Measurements from ENCODE around the gene LRRC14B.

LRRC14B gene

DNA sequence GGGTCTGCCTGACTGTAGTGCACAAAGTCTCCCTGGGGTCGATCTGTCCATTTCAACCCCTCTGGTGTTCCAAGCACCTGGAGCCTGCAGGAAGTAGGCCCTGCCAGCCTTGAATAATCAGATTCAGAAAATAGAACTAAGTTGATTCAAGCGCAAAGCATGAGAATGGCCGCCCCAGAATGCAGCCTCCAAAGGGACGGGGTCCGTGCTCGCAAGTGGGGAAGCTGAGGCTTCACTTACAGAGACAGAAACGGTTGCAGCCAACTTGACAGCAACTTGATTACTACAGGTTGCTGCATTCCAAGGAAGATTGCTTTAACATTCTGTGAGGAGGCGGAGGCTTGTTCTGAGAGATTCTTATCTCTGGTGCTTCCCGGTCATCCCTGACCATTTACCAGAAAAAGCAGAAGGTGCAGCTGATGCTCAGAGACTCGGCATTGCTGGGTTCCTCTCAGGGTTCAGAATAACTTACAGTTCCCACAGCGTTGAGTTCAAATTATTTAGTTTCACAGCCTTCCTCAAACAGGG, 14.9 kb upstream of the LRRC14B start:
- DNase-seq: no peak

- no peak for DNase-seq
Measured at GRCh38 chr5:178110-178509, 13.2 kb upstream of the LRRC14B start.

GRCh38 chr5:179401-179800, 11.9 kb upstream of the LRRC14B start:
- DNase-seq: no peak

- no peak for DNase-seq
Measured at GRCh38 chr5:180286-180918, 10.9 kb upstream of the LRRC14B start.

GRCh38 chr5:181160-181559, 10.1 kb upstream of the LRRC14B start:
- DNase-seq: no peak

GRCh38 chr5:181566-181965, 9.7 kb upstream of the LRRC14B start:
- DNase-seq: no peak

GRCh38 chr5:182126-182525, 9.2 kb upstream of the LRRC14B start:
- DNase-seq: no peak

- no peak for DNase-seq
Measured at GRCh38 chr5:184471-184870, 6.8 kb upstream of the LRRC14B start.

- DNase-seq: no peak
Measured at GRCh38 chr5:185095-186070, 5.9 kb upstream of the LRRC14B start.

GRCh38 chr5:186091-187041, 4.9 kb upstream of the LRRC14B start:
- no peak for DNase-seq

DNA sequence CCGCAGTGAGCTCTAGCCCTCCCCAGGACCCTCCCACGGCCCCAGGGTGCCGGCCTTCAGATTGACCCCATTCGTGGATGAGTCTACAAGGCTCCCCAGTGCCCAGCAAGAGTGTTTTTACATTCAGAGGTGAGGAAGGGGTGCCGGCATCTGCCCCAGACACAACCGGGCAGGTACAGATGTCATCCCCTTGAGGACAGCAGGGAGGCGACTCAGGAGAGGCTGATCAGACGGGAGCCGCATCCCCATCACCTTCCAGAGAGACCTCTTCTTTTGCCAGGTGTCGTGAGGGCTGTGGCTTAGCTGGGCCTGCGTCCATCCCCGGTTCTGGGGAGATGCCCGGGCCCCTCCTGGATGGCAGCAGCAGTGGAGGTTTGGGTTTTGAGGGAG, 4.3 kb upstream of the LRRC14B start:
- no peak for DNase-seq

- no peak for DNase-seq
Measured at GRCh38 chr5:187617-188451, 3.5 kb upstream of the LRRC14B start.

DNA sequence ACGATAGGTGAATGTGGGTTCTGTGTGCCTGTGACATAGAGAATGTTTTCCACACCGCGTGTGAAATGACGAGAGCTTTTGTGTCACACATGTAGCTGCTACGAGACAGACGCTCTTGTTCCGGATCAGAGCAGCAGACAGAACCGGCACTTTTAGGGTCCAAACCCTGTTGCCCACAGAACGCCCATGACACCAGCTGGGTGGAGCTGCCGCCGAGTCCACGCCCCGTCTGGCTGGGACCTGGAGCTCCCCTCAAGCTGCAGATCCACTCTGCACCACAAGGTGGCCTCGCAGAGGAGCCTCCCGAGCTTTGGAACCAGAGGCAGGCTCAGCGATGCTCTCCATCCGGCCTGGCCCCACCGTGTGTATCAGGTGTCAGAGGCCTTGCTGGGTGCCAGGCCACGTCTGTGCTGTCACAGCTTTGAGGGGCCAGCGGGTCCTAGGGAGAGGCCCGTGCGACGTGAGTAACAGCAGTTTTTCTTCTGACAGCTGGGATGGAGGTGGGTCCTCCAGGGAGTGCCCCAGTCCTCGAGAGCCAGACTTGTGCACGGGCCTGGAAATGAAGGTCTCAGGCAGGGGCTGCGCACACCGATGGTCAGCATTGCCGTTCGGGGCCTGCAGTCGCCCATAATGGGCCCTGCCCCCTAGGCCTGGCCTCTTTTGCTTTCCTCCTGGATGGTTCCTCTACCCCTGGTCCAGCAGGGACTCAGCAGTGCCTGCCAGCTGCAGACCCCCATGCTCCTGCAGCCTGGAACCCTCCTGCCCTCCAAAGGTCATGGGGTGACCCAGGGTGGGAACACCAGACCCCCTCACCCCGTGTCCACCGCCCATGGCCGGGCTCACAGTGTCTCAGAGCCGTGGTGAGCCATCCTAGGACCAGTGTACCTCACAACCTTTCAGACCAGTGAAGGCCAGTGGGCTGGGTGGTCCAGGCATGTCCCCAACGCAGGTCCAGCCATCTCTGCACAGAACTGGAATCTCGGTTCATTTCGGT, 2.5 kb upstream of the LRRC14B start:
- DNase-seq: peak; percentile 88

- DNase-seq: no peak
Measured at GRCh38 chr5:189486-189885, 1.8 kb upstream of the LRRC14B start.

DNA sequence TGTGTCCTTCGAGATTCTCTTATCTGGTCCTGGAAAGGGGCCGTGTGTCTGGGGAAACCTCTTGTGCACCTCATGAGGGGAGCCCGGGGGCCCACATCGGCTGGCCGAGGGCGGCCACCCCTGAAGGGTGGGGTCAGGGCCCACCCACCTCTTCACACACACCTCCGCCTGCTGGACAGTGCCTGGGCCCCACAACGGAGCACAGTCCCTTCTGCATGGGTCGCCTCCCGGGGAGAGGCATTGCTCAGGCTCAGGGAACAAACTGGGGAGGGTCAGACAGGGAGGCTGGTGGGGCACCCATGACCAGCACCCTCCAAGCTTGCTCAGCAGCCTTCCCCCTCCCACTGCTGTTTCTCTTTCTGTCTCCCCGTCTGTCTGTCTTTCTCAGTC, 1.3 kb upstream of the LRRC14B start:
- no peak for DNase-seq

DNA sequence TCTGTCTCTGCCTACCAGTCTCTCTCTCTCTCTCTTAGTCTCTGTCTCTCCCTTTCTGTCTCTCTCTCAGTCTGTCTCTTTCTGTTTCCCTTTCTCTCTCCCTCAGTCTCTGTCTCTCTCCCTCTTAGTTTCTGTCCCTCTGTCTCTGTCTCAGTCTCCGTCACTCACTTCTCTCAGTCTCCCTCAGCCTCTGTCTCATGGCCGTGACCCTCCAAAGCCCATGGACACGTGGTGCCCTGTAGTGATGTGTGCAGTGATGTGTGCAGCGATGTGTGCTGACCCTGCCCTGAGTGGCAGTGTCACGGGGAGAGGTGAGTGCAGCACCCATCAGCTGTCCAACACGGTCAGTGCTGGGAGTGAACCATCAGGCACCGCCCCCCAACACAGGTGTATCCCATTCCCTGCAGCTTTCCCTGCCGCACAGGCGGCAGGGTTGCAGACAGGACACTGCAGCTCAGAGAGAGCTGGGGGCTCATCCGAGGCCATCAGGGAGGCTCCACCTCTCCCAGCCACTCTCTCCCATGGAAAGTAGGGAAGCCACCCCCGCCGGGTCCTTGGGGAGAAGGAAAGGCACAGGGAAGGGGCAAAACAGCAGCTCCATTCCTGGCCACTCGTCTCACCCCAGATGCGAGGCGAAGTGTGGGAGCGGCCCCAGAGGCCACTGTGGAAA, 794 bp upstream of the LRRC14B start:
- DNase-seq: no peak

- DNase-seq: no peak
Measured at GRCh38 chr5:191949-192690, 825 bp downstream of the LRRC14B start.

- no peak for DNase-seq
Measured at GRCh38 chr5:192691-192969, 1.3 kb downstream of the LRRC14B start.

DNA sequence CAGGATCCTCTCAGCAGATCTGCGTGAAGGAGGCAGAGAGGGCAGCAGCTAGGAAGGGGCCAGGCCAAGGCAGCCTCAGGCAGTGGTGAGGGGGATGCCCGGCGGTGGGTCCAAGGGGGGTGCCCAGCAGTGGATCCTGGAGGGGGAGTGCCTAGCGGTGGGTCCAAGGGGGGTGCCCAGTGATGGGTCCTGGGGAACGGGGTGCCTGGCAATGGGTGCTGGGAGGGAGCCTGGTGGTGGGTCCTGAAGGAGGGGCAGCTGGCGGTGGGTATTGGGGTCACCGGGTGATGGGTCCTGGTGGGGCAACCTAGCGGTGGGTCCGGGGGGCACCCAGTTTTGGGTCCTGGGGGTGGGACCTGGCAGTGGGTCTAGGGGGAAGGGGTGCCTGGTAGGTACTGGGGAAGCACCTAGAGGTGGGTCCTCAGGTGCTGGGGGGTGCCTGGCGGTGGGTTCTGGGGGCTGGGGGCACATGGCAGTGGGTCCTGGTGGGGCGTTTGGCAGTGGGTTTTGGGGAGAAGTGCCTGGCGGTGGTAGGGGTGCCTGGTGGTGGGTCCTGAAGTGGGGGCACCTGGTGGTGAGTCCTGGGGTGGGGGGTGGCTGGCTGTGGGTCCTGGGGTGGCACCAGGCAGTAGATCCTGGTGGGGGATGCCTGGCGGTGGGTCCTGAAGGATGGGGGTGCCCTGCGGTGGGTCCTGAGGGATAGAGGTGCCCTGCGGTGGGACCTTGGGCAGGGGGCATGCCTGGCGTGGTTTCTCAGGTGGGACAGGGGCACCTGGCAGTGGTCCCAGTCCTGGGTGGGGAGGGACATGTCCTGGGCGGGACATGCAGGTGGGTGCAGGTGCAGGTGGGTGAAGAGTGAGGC, 1.9 kb downstream of the LRRC14B start:
- DNase-seq: no peak

Data from stimulated activated CD4-positive, alpha-beta T cell treated with anti-CD3 and anti-CD28 coated beads, Interleukin-1b, Interleukin-23, amount 100 ng/mL, for 48 hours (primary cell).